AG04449 (cell line): ENCODE measurements around the gene PPM1H.

Experiments
- CTCF ChIA-PET: fragments of 350-600 bp; formaldehyde crosslinking; extraction: SDS; loops from one replicate; lab custom pipeline; 2021; ENCODE audit warnings: antibody characterized with exemption; lab: Yijun Ruan, JAX
- POLR2A ChIA-PET: fragments of 400-600, 350-600 bp; formaldehyde crosslinking; extraction: SDS; loops from one replicate; lab custom pipeline; 2020; ENCODE audit warnings: antibody characterized with exemption, inconsistent platforms; lab: Yijun Ruan, JAX
- DNase-seq: peaks from one replicate; pipeline ENCODE4 v3.0.0-alpha.2; 2010; ENCODE audit warnings: low read depth, low spot score
- H3K4me3 ChIP-seq: 2 replicates; pipeline ENCODE4 v1.5.1; 2011; ENCODE audit warnings: low read depth, mild to moderate bottlenecking, control low read depth, low read length
- CTCF ChIP-seq: IDR thresholded peaks from one replicate; pipeline ENCODE4 v1.5.1; 2011; ENCODE audit warnings: mild to moderate bottlenecking, moderate library complexity, low read length, control low read depth, inconsistent platforms; ENCODE audit not compliant: insufficient read depth; ENCODE audit errors: missing control alignments

Gene PPM1H

GRCh38 chr12:62654326-62655241 is 280.4 kb downstream of the PPM1H start:
- ChIA-PET POLR2A (no interaction called here), CTCF (interaction anchor here (1.5 kb wide), 1 partner anchor 10 kb away, joined by 3 read pairs; no protein-coding TSS in a partner anchor)
- no peak overlapping the region for H3K4me3 ChIP-seq
- TF ChIP-seq CTCF = no peak
- DNase-seq = no peak

- CTCF ChIA-PET = interaction anchor here (1.5 to 1.8 kb wide), 2 partner anchors 10 to 11 kb away, joined by 3 to 7 read pairs; no protein-coding TSS in a partner anchor
- DNase-seq = no peak
- POLR2A ChIA-PET = no interaction called here
- TF ChIP-seq CTCF = no peak
- H3K4me3 ChIP-seq = no peak overlapping the region
These were observed 281.2 kb downstream of the PPM1H start for GRCh38 chr12:62653740-62654139.

GRCh38 chr12:62653304-62653703 is 281.6 kb downstream of the PPM1H start:
- no peak for DNase-seq
- no peak for TF ChIP-seq CTCF
- H3K4me3 ChIP-seq = no peak overlapping the region
- POLR2A ChIA-PET = no interaction called here
- CTCF ChIA-PET = interaction anchor here (1.5 to 1.8 kb wide), 2 partner anchors 10 to 11 kb away, joined by 3 to 7 read pairs; no protein-coding TSS in a partner anchor

DNA sequence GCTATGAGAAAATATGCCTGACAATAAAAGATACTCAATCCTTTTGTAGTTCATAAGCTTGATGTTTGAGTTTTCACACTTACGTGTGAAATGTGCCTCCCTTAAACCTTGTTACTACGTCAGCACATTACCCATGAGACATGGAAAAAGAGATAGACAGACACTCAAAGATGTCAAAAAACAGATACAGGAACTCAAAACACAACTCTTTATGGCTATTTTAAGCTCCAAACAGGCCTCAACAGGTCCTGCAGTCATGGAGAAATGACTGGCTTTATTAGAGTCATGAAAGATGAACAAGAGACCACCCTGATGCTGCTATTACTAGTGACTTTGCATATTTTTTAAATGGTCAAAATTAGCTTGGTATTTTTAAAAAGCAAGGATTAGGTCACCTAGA is 283.8 kb downstream of the PPM1H start:
- DNase-seq = no peak
- ChIA-PET CTCF (interaction anchor here (1.1 to 2.9 kb wide), 3 partner anchors 11 to 36 kb away, joined by 3 to 9 read pairs (median 4); no protein-coding TSS in a partner anchor), POLR2A (no interaction called here)
- H3K4me3 ChIP-seq = no peak overlapping the region
- no peak for TF ChIP-seq CTCF

GRCh38 chr12:62649412-62650138 is 285.4 kb downstream of the PPM1H start:
- H3K4me3 ChIP-seq = no peak overlapping the region
- ChIA-PET CTCF (interaction anchor here (1.0 to 2.9 kb wide), 4 partner anchors 9 to 145 kb away, joined by 3 to 9 read pairs (median 7); no protein-coding TSS in a partner anchor), POLR2A (interaction anchor here (0.5 to 1.4 kb wide), 2 partner anchors 54 to 75 kb away, joined by 3 to 4 read pairs; no protein-coding TSS in a partner anchor)
- no peak for DNase-seq
- no peak for TF ChIP-seq CTCF
